GM12801 (cell line): ENCODE data around the gene WFDC1.

Experiments used
- TF ChIP-seq, protein P1 (sequence below): IDR thresholded peaks from one replicate; pipeline ENCODE4 v1.5.1; 2011; ENCODE audit warnings: control low read depth; ENCODE audit not compliant: insufficient read length; ENCODE audit errors: extremely low read depth

The WFDC1 gene

DNA sequence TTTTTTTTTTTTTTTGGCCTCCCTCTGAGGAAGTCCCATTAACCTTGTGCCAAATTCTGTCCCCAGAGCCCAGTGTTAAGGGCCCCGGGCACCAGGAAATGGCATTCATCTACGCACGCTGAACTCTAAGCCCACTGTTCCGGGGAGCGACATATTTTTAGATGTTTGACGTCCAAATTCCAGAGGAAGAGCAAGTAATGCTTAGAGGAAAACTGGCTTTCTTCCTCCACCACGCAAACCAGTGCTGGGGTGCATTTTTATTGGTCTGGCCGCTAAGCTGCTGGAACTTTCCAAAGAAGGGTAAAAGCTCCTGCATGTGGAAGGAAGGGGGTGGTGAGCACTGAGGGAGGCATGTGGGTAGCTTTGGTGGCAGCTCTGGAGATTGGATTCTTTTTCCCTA is 8.3 kb downstream of the WFDC1 start:
- TF ChIP-seq, protein P1, sequence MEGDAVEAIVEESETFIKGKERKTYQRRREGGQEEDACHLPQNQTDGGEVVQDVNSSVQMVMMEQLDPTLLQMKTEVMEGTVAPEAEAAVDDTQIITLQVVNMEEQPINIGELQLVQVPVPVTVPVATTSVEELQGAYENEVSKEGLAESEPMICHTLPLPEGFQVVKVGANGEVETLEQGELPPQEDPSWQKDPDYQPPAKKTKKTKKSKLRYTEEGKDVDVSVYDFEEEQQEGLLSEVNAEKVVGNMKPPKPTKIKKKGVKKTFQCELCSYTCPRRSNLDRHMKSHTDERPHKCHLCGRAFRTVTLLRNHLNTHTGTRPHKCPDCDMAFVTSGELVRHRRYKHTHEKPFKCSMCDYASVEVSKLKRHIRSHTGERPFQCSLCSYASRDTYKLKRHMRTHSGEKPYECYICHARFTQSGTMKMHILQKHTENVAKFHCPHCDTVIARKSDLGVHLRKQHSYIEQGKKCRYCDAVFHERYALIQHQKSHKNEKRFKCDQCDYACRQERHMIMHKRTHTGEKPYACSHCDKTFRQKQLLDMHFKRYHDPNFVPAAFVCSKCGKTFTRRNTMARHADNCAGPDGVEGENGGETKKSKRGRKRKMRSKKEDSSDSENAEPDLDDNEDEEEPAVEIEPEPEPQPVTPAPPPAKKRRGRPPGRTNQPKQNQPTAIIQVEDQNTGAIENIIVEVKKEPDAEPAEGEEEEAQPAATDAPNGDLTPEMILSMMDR: no peak

DNA sequence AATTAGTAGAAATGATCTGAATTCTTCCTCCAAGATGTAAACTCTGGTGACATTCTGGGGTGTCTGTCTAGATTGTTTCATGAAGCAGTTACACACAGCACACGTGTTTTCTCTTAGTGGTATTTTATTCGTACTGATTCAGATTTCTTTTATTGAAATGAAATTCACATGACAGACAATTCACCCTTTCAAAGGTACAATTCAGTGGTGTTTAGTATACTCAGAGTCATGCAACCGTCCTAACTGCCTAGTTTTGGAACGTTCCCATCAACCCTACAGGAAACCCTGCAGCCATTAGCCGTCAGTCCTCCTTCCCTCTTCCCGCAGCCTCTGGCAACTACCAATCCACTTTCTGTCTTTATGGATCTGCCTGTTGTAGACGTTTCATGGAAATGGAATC is 8.8 kb downstream of the WFDC1 start:
- TF ChIP-seq, protein P1: no peak

DNA sequence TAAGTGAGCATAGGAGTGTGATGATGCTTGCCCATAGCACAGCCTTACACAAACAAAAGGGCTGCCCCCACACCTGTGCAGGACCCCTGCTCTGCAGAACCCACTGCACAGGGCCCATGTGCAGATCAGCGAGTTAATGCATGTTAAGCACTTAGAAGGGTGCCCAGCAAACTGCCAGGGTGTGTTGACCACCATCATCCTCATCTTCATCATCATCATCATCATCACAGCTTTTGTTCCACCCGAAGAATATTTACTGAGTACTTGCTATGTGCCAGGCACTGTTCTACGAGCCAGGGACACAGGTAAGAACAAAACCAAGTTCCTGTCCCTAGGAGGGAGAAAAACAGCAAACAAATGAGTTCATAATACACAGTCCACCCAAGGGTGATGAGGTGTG is 11.9 kb downstream of the WFDC1 start:
- TF ChIP-seq, protein P1: no peak

DNA sequence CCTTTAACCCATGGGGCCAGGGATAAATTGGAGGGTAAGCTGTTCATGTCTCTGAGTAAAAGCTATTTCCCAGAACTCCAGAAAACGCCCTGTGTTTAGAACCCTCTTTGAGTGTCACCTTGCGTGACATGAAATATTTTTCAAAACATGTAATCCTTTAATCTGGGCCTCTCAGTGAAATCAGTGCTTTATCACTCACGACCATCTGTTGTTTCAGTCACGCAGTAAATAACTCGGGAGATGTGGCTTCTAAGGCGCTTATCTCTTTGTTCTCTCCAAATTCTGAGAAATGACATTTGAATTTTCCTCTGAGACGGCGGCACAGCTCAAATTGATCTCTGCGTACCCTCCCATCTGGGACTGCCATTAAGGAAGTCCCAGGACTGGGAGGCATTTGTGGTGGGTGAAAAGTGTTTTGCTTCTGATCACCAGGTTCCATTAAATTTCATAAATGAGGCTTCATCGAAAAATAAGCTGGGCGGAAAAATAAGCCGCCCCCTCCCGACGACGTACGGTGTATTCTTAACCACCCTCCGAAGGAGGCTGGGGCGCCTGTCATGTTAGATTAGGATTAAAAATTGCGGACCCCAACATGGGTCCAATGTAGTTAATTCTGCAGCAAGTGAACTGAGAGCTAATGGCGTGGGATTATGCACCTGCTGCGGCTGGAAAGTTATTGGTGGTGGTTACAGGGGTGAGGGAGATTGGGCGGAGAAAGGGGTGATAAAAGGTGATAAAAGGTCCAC is 12.7 kb downstream of the WFDC1 start:
- TF ChIP-seq, protein P1: no peak

DNA sequence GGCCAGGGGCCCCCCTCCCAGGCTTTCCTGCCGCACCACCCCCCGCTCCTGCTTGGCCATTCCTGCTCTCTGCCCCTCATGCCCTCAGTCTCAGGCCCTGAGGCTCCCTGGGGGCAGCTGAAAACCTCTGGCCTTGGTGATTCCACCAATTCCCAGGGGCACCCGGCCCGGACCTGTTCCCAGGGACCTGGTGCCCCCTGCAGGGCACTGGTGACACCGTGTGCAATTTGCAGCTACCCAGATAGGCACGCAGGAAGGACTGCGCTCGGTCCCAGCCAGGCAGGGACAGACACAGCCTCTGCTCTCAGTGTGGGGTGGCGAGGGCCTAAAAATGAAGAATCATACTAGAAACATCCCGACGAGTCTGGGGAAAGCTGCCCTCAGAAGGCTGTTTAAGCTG is 13.4 kb downstream of the WFDC1 start:
- TF ChIP-seq, protein P1: no peak

DNA sequence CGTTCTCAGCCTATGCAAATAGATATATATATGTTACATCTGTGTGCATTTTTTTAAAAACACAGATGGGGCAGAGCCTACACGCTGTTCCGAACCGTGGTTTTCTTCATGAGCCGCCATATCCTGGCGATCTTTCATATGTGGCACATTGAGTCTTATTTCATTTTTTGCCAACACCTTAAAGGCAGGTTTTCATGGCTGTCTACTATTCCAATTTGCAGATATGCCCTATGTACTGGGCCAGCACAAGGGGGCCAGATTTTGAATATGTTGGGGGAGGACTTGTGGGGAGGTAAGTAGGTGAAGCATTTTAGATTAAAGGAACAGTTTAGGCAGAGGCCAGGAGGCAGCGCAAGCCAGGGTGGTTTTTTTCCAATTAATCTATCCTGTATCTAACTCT is 16.0 kb downstream of the WFDC1 start:
- TF ChIP-seq, protein P1: no peak

DNA sequence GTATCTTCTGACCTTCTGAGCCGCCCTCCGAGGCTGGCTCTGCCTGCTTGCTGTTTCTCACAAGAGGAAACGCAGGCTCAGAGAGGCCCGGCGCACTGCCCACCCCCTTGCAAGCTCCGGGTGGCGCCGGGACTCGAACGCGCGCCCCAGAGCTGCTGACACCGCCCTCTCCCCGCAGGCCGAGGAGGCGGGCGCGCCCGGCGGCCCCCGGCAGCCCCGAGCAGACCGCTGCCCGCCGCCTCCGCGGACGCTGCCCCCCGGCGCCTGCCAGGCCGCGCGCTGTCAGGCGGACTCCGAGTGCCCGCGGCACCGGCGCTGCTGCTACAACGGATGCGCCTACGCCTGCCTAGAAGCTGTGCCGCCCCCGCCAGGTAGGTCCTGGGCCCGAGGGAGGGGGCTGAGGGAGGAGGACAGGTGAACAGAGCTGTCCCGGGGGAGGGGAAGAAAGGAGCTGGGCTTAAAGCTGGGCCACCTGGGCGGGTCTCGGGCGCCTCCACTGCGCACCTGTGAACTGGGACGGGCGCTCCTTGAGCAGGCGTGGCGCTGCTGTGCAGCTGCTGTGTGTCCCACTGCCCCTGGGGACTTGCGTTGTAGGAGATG is 18.2 kb downstream of the WFDC1 start:
- TF ChIP-seq, protein P1: no peak
